Stimulated activated effector memory CD8-positive, alpha-beta T cell treated with anti-CD3 and anti-CD28 coated beads, Interleukin-12 subunit alpha, Interleukin-12 subunit beta, amount 100 ng/mL, for 72 hours (primary cell): ENCODE results near the gene FBXO33.
"Not testable (repeated sequence)": the region's sequence is repeated elsewhere in the genome, so short reads cannot be mapped to it uniquely, and the experiment has no call there.

Experiments
- ATAC-seq: fragments of 150-1000 bp; cut with Tn5 transposase; 2 replicates; pipeline ENCODE4 v1.10.0; 2021
- DNase-seq, 2 donors: peaks; one replicate each; pipeline ENCODE4 v3.0.0; 2021 to 2022; ENCODE audit warnings: low spot score in 2 of 2
- H3K27ac Mint-ChIP-seq: one replicate; pipeline ENCODE4 v1.8.0; 2022; ENCODE audit warnings: mild to moderate bottlenecking, mixed read lengths
- H3K36me3 Mint-ChIP-seq: one replicate; pipeline ENCODE4 v1.8.0; 2022; ENCODE audit warnings: mild to moderate bottlenecking, mixed read lengths
- H3K4me1 Mint-ChIP-seq: one replicate; pipeline ENCODE4 v1.8.0; 2022; ENCODE audit warnings: mixed read lengths
- H3K4me3 Mint-ChIP-seq: one replicate; pipeline ENCODE4 v1.8.0; 2022; ENCODE audit warnings: mild to moderate bottlenecking, mixed read lengths
- H3K9me3 Mint-ChIP-seq: one replicate; pipeline ENCODE4 v1.8.0; 2022; ENCODE audit warnings: mixed read lengths

The FBXO33 gene

DNA sequence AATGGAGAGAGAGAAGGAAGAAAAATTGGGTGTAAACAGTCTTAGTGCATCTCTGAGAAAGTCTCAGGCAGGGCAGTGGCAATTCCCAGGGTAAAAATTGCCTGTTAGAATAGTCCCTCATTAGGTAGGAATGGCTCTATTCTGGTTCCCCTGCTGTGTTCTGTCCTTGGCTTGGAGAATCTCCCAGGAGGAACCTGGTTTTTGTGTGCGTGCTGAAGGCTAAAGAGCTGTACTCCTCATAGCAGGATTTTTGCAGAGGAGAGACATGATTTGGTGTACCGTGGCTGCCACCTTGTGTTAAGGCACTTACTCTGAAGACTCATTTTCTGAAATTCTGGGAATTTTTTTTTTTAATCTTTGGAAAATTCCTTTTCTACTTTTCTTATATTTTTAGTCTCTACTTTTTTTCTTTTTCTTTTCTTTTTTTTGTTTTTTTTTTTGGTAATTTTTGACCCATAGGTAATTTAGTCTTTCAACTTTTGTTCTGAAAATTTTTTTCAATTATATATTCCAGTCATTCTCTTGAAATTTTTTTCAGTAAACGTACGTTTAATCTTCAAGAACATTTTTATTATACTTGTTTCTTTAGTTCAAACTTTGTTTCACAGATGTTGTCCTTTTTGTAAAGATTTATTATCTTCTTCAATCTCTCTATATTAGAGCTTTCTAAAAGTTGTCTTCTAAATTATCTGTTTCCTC is 63.8 kb downstream of the FBXO33 start:
- Mint-ChIP-seq H3K36me3 (peaks cover 43% of the 10 kb centered on the region), H3K27ac (no peak overlapping the region), H3K9me3 (peaks cover 10% of the 10 kb centered on the region), H3K4me1 (peaks cover 17% of the 10 kb centered on the region), H3K4me3 (no peak overlapping the region)
- no peak for ATAC-seq
- no peak for DNase-seq

DNA sequence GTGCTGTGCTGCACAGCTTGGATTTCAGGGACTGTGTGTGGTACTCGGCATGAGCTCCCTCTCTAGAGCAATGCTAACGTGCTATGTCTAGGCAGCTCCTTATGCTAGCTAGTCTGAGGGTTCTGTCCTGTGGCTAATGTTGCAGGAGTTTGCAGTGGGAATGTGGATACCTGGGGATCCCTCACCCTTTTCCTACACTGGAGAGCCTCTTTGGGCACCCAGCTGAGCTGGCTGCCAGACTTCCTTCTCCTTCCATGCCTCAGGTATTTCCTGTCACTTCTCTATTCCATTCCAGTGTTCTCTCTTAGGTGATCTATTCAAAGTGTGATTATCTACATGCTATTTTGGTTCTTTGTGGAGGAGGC is 64.9 kb downstream of the FBXO33 start:
- ATAC-seq, result no peak
- Mint-ChIP-seq H3K27ac (no peak overlapping the region), H3K36me3 (peaks cover 37% of the 10 kb centered on the region), H3K4me1 (peaks cover 17% of the 10 kb centered on the region), H3K9me3 (peaks cover 14% of the 10 kb centered on the region), H3K4me3 (no peak overlapping the region)
- DNase-seq, result no peak

DNA sequence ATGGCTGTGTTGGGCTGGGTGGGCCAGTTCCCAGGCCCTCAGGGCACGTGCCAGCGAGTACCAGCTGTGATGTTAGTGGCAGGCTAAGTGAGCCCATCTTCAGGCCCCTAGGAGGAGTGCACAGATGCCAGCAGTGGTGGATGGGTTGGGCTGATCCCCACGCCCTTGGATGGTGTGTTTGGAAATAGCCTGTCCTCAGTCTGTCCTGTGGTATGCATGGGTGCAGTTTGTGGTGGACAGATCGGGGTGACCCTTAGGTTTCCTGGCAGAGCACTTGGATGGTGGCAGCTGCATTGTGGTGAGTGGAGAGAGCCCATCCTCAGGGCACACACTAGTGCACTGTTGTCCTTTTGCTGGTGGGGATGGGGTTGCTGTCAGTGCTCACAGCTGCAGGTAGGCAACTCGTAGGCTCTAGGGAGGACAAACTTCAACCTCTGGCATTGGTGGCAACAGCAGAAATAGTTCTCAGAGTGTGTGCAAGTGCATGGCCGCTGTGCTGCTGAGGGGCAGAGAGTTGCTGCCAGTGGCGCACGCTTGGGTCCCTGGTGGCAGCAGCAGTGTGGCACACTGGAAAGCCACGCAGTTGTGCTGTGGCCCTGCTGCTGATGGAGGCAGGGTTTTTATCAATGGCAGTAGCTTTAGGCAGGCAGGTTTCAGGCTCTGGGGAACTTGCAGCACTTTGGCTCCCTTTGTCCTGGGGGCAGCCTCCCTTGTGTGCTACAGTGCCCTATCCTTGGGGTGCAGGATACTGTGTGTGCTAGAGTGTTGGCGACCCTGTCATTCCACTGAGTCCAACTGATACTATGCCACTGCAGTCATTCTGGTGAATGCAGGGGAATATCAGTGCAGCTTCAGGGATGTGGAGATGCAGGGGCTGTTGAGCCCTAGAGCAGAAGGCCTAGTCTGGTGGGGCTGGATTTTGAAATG is 65.5 kb downstream of the FBXO33 start:
- no peak for ATAC-seq
- Mint-ChIP-seq H3K36me3 (peaks cover 37% of the 10 kb centered on the region), H3K9me3 (peaks cover 14% of the 10 kb centered on the region), H3K27ac (no peak overlapping the region), H3K4me3 (no peak overlapping the region), H3K4me1 (peaks cover 17% of the 10 kb centered on the region)
- DNase-seq, result no peak

DNA sequence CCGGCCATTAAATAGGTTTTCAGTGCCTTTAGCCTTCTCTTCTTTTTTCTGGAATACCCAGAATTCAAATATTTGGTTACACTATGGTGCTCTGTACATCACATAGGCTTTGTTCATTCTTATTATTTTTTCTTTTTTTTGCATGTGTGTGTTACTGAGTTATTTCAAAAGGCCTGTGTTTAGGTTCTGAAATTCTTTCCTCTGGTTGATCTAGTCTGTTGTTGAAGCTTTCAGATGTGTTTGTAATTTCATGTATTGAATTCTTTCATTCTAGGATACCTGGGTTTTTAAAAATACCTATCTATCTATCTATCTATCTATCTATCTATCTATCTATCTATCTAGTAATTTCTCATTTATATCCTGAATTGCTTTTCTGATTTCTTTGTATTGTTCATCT is 66.9 kb downstream of the FBXO33 start:
- ATAC-seq, result no peak
- no peak for DNase-seq
- Mint-ChIP-seq H3K4me3 (no peak overlapping the region), H3K27ac (no peak overlapping the region), H3K36me3 (peaks cover 32% of the 10 kb centered on the region), H3K9me3 (peaks cover 14% of the 10 kb centered on the region), H3K4me1 (peaks cover 21% of the 10 kb centered on the region)

DNA sequence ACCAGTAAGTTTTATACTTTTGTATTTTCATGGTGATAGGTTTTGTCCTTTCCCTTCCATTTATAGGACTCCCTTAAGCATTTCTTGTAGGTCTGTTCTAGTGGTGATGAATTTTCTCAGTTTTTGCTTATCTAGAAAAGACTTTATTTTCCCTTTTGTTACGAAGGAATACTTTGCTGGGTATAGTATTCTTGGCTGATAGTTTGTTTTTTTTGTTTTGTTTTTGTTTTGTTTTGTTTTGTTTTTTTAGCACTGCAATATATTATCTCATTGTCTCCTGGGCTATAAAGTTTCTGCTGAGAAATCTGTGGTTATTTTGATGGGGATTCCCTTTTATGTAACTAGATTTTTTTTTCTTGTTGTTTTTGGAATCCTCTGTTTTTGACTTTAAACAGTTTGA is 67.7 kb downstream of the FBXO33 start:
- H3K9me3 Mint-ChIP-seq, result peaks cover 14% of the 10 kb centered on the region
- H3K36me3 Mint-ChIP-seq, result peaks cover 29% of the 10 kb centered on the region
- no peak for DNase-seq
- no peak overlapping the region for H3K4me3 Mint-ChIP-seq
- H3K4me1 Mint-ChIP-seq, result peaks cover 27% of the 10 kb centered on the region
- no peak overlapping the region for H3K27ac Mint-ChIP-seq
- ATAC-seq, result no peak

DNA sequence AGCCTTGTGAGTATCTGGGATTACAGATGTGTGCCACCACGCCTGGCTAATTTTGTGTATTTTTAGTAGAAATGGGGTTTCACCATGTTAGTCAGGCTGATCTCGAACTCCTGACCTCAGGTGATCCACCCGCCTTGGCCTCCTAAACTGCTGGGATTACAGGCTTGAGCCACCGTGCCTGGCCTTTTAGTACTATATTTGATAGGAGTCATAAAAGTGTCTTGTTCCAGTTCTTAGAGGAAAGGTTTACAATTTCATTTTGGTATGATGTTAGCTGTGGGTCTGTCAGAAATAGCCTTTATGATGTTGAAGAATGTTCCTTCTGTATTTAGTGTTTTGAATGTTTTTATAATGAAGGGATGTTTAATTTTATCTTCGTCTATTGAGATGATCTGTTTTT is 70.7 kb downstream of the FBXO33 start:
- Mint-ChIP-seq H3K27ac (peak overlapping the region; percentile 49), H3K4me1 (peaks cover 41% of the 10 kb centered on the region), H3K9me3 (peaks cover 14% of the 10 kb centered on the region), H3K36me3 (peaks cover 22% of the 10 kb centered on the region)
- not testable (repeated sequence) for DNase-seq, H3K4me3 Mint-ChIP-seq, ATAC-seq

DNA sequence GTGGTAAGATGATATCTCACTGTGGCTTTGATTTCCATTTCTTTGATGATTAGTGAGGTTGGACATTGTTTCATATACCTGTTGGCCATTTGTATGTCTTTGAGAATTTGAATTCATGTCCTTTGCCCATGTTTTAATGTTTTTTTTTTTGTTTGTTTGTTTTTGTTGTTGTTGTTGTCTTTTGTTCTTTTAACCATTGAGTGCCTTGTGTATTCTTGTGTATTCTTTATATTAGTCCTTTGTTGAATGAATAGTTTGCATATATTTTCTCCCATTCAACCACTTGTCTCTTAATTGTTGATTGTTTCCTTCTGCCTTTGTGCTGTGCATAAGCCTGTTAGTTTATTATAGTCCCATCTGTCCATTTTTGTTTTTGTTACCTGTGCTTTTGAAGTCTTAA is 71.9 kb downstream of the FBXO33 start:
- Mint-ChIP-seq H3K4me1 (peaks cover 34% of the 10 kb centered on the region), H3K27ac (no peak overlapping the region), H3K9me3 (peaks cover 11% of the 10 kb centered on the region), H3K36me3 (peaks cover 15% of the 10 kb centered on the region), H3K4me3 (no peak overlapping the region)
- ATAC-seq, result no peak
- DNase-seq, result no peak

DNA sequence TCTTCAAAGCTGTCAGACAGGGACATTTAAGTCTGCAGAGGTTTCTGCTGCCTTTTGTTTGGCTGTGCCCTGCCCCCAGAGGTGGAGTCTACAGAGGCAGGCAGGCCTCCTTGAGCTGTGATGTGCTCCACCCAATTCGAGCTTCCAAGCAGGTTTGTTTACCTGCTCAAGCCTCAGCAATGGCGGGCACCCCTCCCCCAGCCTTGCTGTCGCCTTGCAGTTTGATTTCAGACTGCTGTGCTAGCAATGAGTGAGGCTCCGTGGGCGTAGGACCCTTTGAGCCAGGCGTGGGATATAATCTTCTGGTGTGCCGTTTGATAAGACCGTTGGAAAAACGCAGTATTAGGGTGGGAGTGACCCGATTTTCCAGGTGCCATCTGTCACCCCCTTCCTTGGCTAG is 73.2 kb downstream of the FBXO33 start:
- not testable (repeated sequence) for H3K4me3 Mint-ChIP-seq, H3K36me3 Mint-ChIP-seq, H3K9me3 Mint-ChIP-seq, ATAC-seq, DNase-seq, H3K27ac Mint-ChIP-seq
- H3K4me1 Mint-ChIP-seq, result peaks cover 33% of the 10 kb centered on the region

DNA sequence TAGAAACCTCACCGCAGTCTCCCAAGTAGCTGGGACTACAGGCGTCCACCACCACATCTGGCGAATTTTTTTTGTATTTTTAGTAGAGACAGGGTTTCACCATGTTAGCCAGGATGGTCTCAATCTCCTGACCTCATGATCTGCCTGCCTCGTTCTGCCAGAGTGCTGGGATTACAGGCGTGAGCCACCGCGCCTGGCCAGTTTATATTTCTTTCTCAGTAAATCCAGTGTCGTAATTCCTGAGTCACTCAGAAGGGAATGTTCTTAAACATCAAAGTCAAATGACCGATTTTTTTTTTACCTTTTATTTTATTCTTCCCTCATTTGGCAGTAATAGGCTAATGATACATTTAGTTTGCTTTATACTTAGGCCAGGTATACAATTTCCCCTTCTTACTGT is 80.5 kb downstream of the FBXO33 start:
- DNase-seq (no peak), ATAC-seq (no peak)
- H3K4me1 Mint-ChIP-seq, result peaks cover 6% of the 10 kb centered on the region
- no peak overlapping the region for H3K4me3 Mint-ChIP-seq
- H3K9me3 Mint-ChIP-seq, result peaks cover 8% of the 10 kb centered on the region
- H3K36me3 Mint-ChIP-seq, result peaks cover 45% of the 10 kb centered on the region
- H3K27ac Mint-ChIP-seq, result no peak overlapping the region

DNA sequence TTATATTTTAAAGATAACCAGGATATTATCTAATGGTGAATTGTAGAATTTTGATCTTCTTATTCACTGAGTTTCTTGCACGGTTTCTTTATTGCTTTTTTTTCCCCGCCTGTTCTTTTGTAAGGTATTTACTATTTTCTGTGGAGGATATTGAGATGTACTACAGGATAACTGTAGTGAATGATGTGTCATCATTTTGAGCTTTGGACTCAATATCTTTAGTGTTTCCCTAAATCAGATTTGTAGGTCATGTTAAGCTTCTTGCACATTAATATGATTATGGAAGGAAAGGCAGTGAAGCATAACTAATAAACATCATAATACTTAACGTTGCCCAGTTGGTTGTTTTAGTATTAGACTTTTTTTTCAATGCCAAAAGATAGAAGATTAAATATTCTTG is 81.4 kb downstream of the FBXO33 start:
- peaks cover 6% of the 10 kb centered on the region for H3K9me3 Mint-ChIP-seq
- H3K4me3 Mint-ChIP-seq, result no peak overlapping the region
- no peaks in the 10 kb centered on the region for H3K4me1 Mint-ChIP-seq
- DNase-seq, result no peak
- no peak for ATAC-seq
- no peak overlapping the region for H3K27ac Mint-ChIP-seq
- peaks cover 51% of the 10 kb centered on the region for H3K36me3 Mint-ChIP-seq
